Lower leg skin (tissue), 4 donors: ENCODE data around the gene CCDC191. TPM values are rescaled to one million over a fixed set of nuclear protein-coding genes. Genes with fewer than 3 reads are reported as not detected.

ENCODE experiments used
- DNase-seq, 2 donors: peaks; one replicate each; pipeline ENCODE4 v3.0.0-alpha.2; 2019; ENCODE audit warnings: low spot score in 2 of 2
- H3K4me3 ChIP-seq: fragments of 200-600 bp; sonication (generic); 2 replicates; pipeline ENCODE4 v1.5.1; 2017; ENCODE audit warnings: mild to moderate bottlenecking, low read depth; ENCODE audit not compliant: poor library complexity, severe bottlenecking
- CTCF ChIP-seq, 3 donors: fragments of 450-650 bp; IDR thresholded peaks; one replicate each; pipeline ENCODE4 v1.5.1; 2016; ENCODE audit warnings: antibody characterized with exemption in 3 of 3, mild to moderate bottlenecking in 3 of 3, moderate library complexity in 2 of 3
- POLR2A ChIP-seq, 2 donors: fragments of 450-650 bp; IDR thresholded peaks; one replicate each; pipeline ENCODE4 v1.6.1; 2016 to 2017; ENCODE audit warnings: antibody characterized with exemption in 2 of 2, mild to moderate bottlenecking in 1 of 2, moderate library complexity in 1 of 2
- WGBS, 2 donors: methylation state at CpG; one replicate each; pipeline ENCODE4 v1.1.5; 2018; 5-methylcytosine and 5-hydroxymethylcytosine counted together
- intact Hi-C: fragments of 100-400 bp; cut with DNase I; formaldehyde crosslinking; loops from one replicate; pipeline ENCODE4 v1.15.0; 2023; ENCODE audit warnings: low total_unique reads
- total RNA-seq, 4 donors: library from RNA; depleted of rRNA; stranded (reverse); fragments of >200 nt; gene quantifications; one replicate each; pipeline ENCODE4 v1.1.0, GENCODE V29; 2016

Gene CCDC191
- total RNA-seq, 4 donors from 2014 or later, result 2.5 to 7.3 (median 5.3) TPM

DNA sequence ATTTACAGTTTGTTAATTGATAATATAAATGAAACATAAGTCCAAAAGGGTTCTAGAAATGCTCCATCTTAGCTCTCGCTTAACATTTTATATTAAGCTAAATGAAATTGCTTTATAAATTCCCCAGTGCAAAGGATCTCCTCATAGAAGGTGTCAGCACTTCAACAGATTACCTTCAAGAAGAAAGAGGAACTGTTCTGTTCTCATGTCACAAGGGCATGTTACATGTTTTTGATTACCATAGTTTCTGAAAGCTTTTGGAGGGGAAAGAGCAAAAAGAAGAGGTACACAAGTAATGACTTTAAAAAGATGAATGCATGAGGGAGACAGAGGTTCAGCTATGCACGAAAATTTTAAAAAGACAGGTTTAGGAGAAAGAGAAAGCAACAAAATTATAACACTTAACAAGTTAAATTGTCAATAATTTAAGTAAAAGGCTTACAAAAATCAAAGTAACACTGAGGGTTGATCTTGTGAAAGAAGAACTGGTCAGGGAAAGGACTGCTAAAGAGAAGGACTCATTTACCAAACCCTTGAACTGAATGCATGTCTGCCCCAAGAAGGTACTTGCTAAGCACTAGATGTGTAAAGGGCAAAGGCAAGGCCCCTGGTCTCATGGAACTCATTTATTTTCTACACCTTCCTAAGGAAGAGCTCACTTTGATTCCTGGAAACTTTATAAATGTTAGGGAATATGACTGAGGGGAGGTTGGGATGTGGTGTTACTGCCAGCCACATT lies 45.1 kb downstream of the CCDC191 start:
- no peak overlapping the region for H3K4me3 ChIP-seq
- 85 to 93% methylated on average over 2 of the region's 2 CpGs for WGBS, 2 donors
- no peak for DNase-seq
- TF ChIP-seq POLR2A (IDR thresholded peaks at IDR 0.05), result no peak
- TF ChIP-seq CTCF (IDR thresholded peaks at IDR 0.05), result no peak
- intact Hi-C loops, result no loop called here

DNA sequence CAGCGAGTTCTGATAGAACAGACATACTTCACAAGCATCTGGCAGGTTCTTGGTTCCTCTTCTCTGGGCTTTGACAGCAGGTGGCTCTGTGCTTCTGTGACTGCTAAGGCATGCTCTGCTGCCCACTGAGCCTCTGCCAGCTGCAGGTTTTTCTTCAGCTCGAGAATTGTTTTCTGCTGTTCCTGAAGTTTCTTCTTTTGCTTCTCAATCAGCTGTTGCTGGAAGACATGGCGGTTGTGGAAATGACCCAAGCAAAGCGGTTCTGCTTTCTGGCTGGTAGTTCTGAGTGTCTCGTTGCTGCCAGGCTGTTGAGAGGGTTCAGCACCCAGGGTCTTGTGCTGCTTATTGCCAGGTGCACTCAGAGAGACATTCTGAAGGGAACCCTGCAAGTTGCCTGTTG lies 50.8 kb downstream of the CCDC191 start:
- 93 to 94% methylated on average over 5 of the region's 5 CpGs for WGBS, 2 donors
- DNase-seq, result no peak
- TF ChIP-seq CTCF (IDR thresholded peaks at IDR 0.05) (no peak), POLR2A (IDR thresholded peaks at IDR 0.05) (no peak)
- intact Hi-C loops, result no loop called here
- H3K4me3 ChIP-seq, result no peak overlapping the region

- H3K4me3 ChIP-seq, result no peak overlapping the region
- TF ChIP-seq POLR2A (IDR thresholded peaks at IDR 0.05), result no peak
- no peak for TF ChIP-seq CTCF (IDR thresholded peaks at IDR 0.05)
These were observed 70.8 kb downstream of the CCDC191 start for GRCh38 chr3:113985541-113985940.

DNA sequence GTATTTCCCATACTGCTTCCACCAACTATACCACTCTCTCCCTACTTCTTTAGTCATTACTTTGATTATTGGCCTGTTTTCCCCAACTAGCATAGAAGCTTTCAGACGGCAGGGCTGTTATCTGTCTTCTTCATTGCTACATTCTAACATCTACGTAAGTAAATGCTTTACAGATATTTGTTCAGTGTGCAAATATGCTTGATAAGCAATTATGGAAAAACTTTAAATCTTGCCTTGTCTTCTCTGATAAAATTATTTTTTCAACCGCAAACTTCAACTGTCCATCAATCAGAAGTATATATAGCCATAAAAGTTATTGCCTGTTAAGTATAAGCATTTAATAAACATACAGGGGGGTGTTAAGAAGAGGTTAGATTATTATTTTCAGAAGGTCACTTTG lies 72.8 kb downstream of the CCDC191 start:
- WGBS, 2 donors, result 95 to 97% methylated on average over 3 of the region's 3 CpGs

More at GRCh38 chr3:113985541-113985940, 70.8 kb downstream of the CCDC191 start:
- DNase-seq, result no peak
- WGBS, 2 donors, result 50 to 62% methylated on average over 4 of the region's 4 CpGs
- intact Hi-C loops, result no loop called here

GRCh38 chr3:113981803-113982202 lies 74.5 kb downstream of the CCDC191 start:
- intact Hi-C loops, result no loop called here

More for the DNA sequence above, 72.8 kb downstream of the CCDC191 start:
- TF ChIP-seq CTCF (IDR thresholded peaks at IDR 0.05), result no peak
- no peak for TF ChIP-seq POLR2A (IDR thresholded peaks at IDR 0.05)
- DNase-seq, result no peak
- intact Hi-C loops, result no loop called here
- no peak overlapping the region for H3K4me3 ChIP-seq

More at GRCh38 chr3:113981803-113982202, 74.5 kb downstream of the CCDC191 start:
- H3K4me3 ChIP-seq, result no peak overlapping the region
- no peak for DNase-seq
- TF ChIP-seq POLR2A (IDR thresholded peaks at IDR 0.05) (no peak), CTCF (IDR thresholded peaks at IDR 0.05) (no peak)
